ENCODE data around the gene HNRNPUL2. TPM values are rescaled to one million over a fixed set of nuclear protein-coding genes. Genes with fewer than 3 reads are reported as not detected.
A peak's percentile ranks its signal among the peaks of the same experiment; 100 is the strongest.

The HNRNPUL2 gene
- total RNA-seq, 2 experiments from 2014 or later = 35.2 to 37.6 TPM

DNA sequence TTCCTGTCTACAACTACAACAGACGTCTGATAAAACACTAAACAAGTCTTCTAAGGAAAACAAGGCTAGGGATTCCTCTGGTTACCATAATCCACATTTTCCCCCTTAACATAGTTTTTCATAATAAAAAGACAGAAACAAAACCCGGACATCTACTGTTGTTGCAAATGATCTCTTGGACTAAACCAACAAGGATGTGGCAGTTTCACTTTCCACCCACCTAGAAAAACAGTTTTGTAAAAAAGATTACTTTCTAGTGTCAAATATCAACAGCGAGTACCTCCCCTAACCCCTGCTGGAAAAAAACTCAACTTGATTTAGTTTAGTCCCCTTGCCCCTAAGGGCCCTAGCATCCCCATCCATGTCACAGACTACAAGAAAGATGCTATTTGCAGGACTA lies 14.4 kb downstream of the HNRNPUL2 start:
- H3K4me3 ChIP-seq (ENCODE audit: low read length) = no peak overlapping the region
- DNase-seq = peak in 1 of 14 experiments; percentile 22
- ChIA-PET POLR2A (interaction anchor here (1.3 to 9.9 kb wide), 2 partner anchors 15 to 60 kb away, joined by 3 to 165 read pairs; partner anchors contain the start of genes HNRNPUL2, INTS5 and TTC9C), CTCF (no interaction called here)
- Mint-ChIP-seq H3K27me3 (no peaks in the 10 kb centered on the region), H3K4me1 (ENCODE audit: low read depth) (peaks cover 56% of the 10 kb centered on the region), H3K36me3 (ENCODE audit: low read depth) (peaks cover 80% of the 10 kb centered on the region), H3K27ac (peak overlapping the region; percentile 50), H3K9me3 (no peaks in the 10 kb centered on the region), H3K4me3 (peak overlapping the region; percentile 34)
- peaks cover 47% of the 10 kb centered on the region for H3K4me1 ChIP-seq (ENCODE audit: insufficient read depth, low read length)
- peak overlapping the region in 1 of 2 donors; percentile 50 for H3K27ac ChIP-seq (ENCODE audit: low read depth in 1 of 2, low read length in 2 of 2)
- H3K27me3 ChIP-seq (ENCODE audit: control insufficient read depth in 1 of 2, insufficient read depth in 2 of 2, low read length in 2 of 2) = no peaks in the 10 kb centered on the region
- no peaks in the 10 kb centered on the region for H3K9me3 ChIP-seq (ENCODE audit: control insufficient read depth in 1 of 2, insufficient read depth in 1 of 2, low read length in 2 of 2)
- ATAC-seq (ENCODE audit: poor library complexity) = no peak
- TF ChIP-seq, protein P1, sequence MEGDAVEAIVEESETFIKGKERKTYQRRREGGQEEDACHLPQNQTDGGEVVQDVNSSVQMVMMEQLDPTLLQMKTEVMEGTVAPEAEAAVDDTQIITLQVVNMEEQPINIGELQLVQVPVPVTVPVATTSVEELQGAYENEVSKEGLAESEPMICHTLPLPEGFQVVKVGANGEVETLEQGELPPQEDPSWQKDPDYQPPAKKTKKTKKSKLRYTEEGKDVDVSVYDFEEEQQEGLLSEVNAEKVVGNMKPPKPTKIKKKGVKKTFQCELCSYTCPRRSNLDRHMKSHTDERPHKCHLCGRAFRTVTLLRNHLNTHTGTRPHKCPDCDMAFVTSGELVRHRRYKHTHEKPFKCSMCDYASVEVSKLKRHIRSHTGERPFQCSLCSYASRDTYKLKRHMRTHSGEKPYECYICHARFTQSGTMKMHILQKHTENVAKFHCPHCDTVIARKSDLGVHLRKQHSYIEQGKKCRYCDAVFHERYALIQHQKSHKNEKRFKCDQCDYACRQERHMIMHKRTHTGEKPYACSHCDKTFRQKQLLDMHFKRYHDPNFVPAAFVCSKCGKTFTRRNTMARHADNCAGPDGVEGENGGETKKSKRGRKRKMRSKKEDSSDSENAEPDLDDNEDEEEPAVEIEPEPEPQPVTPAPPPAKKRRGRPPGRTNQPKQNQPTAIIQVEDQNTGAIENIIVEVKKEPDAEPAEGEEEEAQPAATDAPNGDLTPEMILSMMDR (IDR thresholded peaks at IDR 0.05) = no peak
- peaks cover 69% of the 10 kb centered on the region for H3K36me3 ChIP-seq (ENCODE audit: insufficient read depth, low read length)
- intact Hi-C loops (cut with DNase I, micrococcal nuclease) = loop anchor here in 1 of 2 experiments (1.0 kb wide), 1 partner anchor 11 kb away; no protein-coding TSS in a partner anchor

DNA sequence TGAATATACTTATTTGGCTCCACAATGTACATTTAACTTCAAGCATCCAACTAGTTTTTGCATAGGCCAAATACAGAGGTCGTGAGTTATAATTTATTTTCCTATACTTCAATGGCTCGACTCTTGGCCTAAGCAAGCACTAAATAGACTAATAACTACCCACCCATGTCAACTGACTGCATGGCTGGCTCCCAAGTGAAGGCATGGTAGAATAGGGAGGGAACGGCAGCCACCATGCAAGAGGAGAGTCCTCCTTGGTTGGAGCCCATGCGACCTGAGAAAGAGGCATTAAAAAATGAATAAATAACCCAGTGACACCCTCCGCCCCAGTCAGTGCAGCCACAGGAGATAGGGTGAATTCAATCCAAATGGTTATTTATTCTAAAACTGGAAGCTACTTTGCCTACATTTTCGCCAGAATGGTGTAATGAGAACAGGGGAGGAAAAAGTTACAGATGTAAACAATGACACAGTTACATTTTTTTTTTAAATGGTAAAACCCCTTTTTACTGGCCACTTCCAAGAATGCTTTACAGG lies 14.9 kb downstream of the HNRNPUL2 start:
- Histone ChIP-seq H3K27ac (ENCODE audit: low read depth in 1 of 2, low read length in 2 of 2) (no peak overlapping the region), H3K36me3 (ENCODE audit: insufficient read depth, low read length) (peaks cover 64% of the 10 kb centered on the region), H3K4me3 (ENCODE audit: low read length) (no peak overlapping the region), H3K27me3 (ENCODE audit: control insufficient read depth in 1 of 2, insufficient read depth in 2 of 2, low read length in 2 of 2) (no peaks in the 10 kb centered on the region), H3K4me1 (ENCODE audit: insufficient read depth, low read length) (peaks cover 47% of the 10 kb centered on the region), H3K9me3 (ENCODE audit: control insufficient read depth in 1 of 2, insufficient read depth in 1 of 2, low read length in 2 of 2) (no peaks in the 10 kb centered on the region)
- Mint-ChIP-seq H3K4me3 (peak overlapping the region; percentile 34), H3K36me3 (ENCODE audit: low read depth) (peaks cover 75% of the 10 kb centered on the region), H3K4me1 (ENCODE audit: low read depth) (peaks cover 51% of the 10 kb centered on the region), H3K27ac (peak overlapping the region; percentile 50), H3K9me3 (no peaks in the 10 kb centered on the region), H3K27me3 (no peaks in the 10 kb centered on the region)
- DNase-seq = no peak
- ChIA-PET CTCF (interaction anchor here (0.6 kb wide), 1 partner anchor 38 kb away, joined by 3 read pairs; no protein-coding TSS in a partner anchor), POLR2A (interaction anchor here (1.3 to 9.9 kb wide), 3 partner anchors 16 to 121 kb away, joined by 3 to 165 read pairs (median 6); partner anchors contain the start of genes HNRNPUL2, INTS5, TTC9C and TUT1)
- intact Hi-C loops (cut with DNase I, micrococcal nuclease) = no loop called here
- no peak for ATAC-seq (ENCODE audit: poor library complexity)
- TF ChIP-seq, protein P1 (IDR thresholded peaks at IDR 0.05) = no peak

- no peaks in the 10 kb centered on the region for H3K27me3 ChIP-seq (ENCODE audit: control insufficient read depth in 1 of 2, insufficient read depth in 2 of 2, low read length in 2 of 2)
- TF ChIP-seq, protein P1 (IDR thresholded peaks at IDR 0.05) = no peak
- intact Hi-C loops (cut with DNase I, micrococcal nuclease) = no loop called here
- peaks cover 40% of the 10 kb centered on the region for H3K36me3 ChIP-seq (ENCODE audit: insufficient read depth, low read length)
- Mint-ChIP-seq H3K9me3 (no peaks in the 10 kb centered on the region), H3K27ac (peak overlapping the region; percentile 92), H3K4me3 (peak overlapping the region; percentile 88), H3K4me1 (ENCODE audit: low read depth) (peaks cover 56% of the 10 kb centered on the region), H3K36me3 (ENCODE audit: low read depth) (peaks cover 58% of the 10 kb centered on the region), H3K27me3 (no peaks in the 10 kb centered on the region)
- H3K4me1 ChIP-seq (ENCODE audit: insufficient read depth, low read length) = peaks cover 60% of the 10 kb centered on the region
- H3K9me3 ChIP-seq (ENCODE audit: control insufficient read depth in 1 of 2, insufficient read depth in 1 of 2, low read length in 2 of 2) = no peaks in the 10 kb centered on the region
- peak overlapping the region; percentile 85 for H3K4me3 ChIP-seq (ENCODE audit: low read length)
- ChIA-PET POLR2A (interaction anchor here (1.0 to 9.9 kb wide), 30 partner anchors 9 to 399 kb away, joined by 3 to 165 read pairs (median 8); partner anchors contain the start of genes B3GAT3, C11orf98, CSKMT and EEF1G), CTCF (interaction anchor here (1.0 to 1.5 kb wide), 5 partner anchors 17 to 285 kb away, joined by 3 to 7 read pairs (median 4); partner anchors contain the start of genes HNRNPUL2, SLC3A2, TMEM179B and TTC9C)
- DNase-seq (peak in 3 of 14 experiments; percentile 8 to 46 (median 26)), ATAC-seq (ENCODE audit: poor library complexity) (no peak)
- peak overlapping the region; percentile 94 to 95 for H3K27ac ChIP-seq (ENCODE audit: low read depth in 1 of 2, low read length in 2 of 2)
Measured at GRCh38 chr11:62710001-62710345, 17.3 kb downstream of the HNRNPUL2 start.
